GM23338 (cell line): ENCODE measurements around the gene SURF4. TPM values are rescaled to one million over a fixed set of nuclear protein-coding genes. Genes with fewer than 3 reads are reported as not detected.

Source experiments
- ATAC-seq: fragments of 200-7000 bp; cut with Tn5 transposase; 3 replicates; pipeline ENCODE4 v1.9.1; 2020
- DNase-seq: peaks from one replicate; pipeline ENCODE4 v3.0.0-alpha.2; 2015; ENCODE audit warnings: low spot score
- H2AFZ ChIP-seq: fragments of 200-600 bp; sonication (generic); 2 replicates; pipeline ENCODE4 v1.8.0; 2016; ENCODE audit warnings: antibody characterized with exemption, mild to moderate bottlenecking, moderate library complexity
- H3F3A ChIP-seq: fragments of 200-600 bp; sonication (generic); replicated peaks from 2 replicates; pipeline ENCODE4 v1.8.0; 2017; ENCODE audit warnings: antibody characterized with exemption, mixed run types, low read depth
- H3K27ac ChIP-seq: fragments of 200-600 bp; sonication (generic); 2 replicates; pipeline ENCODE4 v1.6.1; 2016; ENCODE audit warnings: low read depth
- H3K27me3 ChIP-seq: fragments of 200-600 bp; sonication (generic); 2 replicates; pipeline ENCODE4 v1.8.0; 2016; ENCODE audit warnings: mild to moderate bottlenecking, mixed run types, moderate library complexity; ENCODE audit not compliant: insufficient read depth
- H3K36me3 ChIP-seq: fragments of 200-600 bp; sonication (generic); 2 replicates; pipeline ENCODE4 v1.8.0; 2016; ENCODE audit warnings: mild to moderate bottlenecking; ENCODE audit not compliant: insufficient read depth
- H3K4me1 ChIP-seq: fragments of 200-600 bp; sonication (generic); 2 replicates; pipeline ENCODE4 v1.8.0; 2016; ENCODE audit warnings: mild to moderate bottlenecking, moderate library complexity; ENCODE audit not compliant: insufficient read depth
- H3K4me2 ChIP-seq: fragments of 200-600 bp; sonication (generic); 2 replicates; pipeline ENCODE4 v1.7.1; 2017; ENCODE audit warnings: mixed run types
- H3K4me3 ChIP-seq: fragments of 200-600 bp; sonication (generic); 2 replicates; pipeline ENCODE4 v1.6.1; 2016; ENCODE audit warnings: mixed run types
- H3K79me2 ChIP-seq: fragments of 200-600 bp; sonication (generic); replicated peaks from 2 replicates; pipeline ENCODE4 v1.8.0; 2017; ENCODE audit warnings: mild to moderate bottlenecking; ENCODE audit not compliant: insufficient read depth
- H3K9me2 ChIP-seq: fragments of 200-600 bp; sonication (generic); 2 replicates; pipeline ENCODE4 v1.8.0; 2017; ENCODE audit not compliant: insufficient read depth
- H4K20me1 ChIP-seq: fragments of 200-600 bp; sonication (generic); replicated peaks from 2 replicates; pipeline ENCODE4 v1.8.0; 2017; ENCODE audit warnings: mild to moderate bottlenecking; ENCODE audit not compliant: insufficient read depth
- H3K27ac Mint-ChIP-seq: 2 replicates; pipeline ENCODE4 v1.8.0; 2020; ENCODE audit warnings: inconsistent platforms, mild to moderate bottlenecking, moderate library complexity, mixed read lengths
- H3K27me3 Mint-ChIP-seq: 3 replicates; pipeline ENCODE4 v1.8.0; 2022; ENCODE audit warnings: low read depth, mild to moderate bottlenecking, moderate library complexity, mixed read lengths, inconsistent platforms; ENCODE audit not compliant: insufficient read depth, poor library complexity
- H3K36me3 Mint-ChIP-seq: 3 replicates; pipeline ENCODE4 v1.8.0; 2021; ENCODE audit warnings: low read depth, mild to moderate bottlenecking, inconsistent platforms, moderate library complexity, mixed read lengths
- H3K4me1 Mint-ChIP-seq: 3 replicates; pipeline ENCODE4 v1.8.0; 2020; ENCODE audit warnings: mild to moderate bottlenecking, inconsistent platforms, mixed read lengths
- H3K4me3 Mint-ChIP-seq: 3 replicates; pipeline ENCODE4 v1.8.0; 2021; ENCODE audit warnings: moderate library complexity, mild to moderate bottlenecking, inconsistent platforms, mixed read lengths
- H3K9me3 Mint-ChIP-seq: 3 replicates; pipeline ENCODE4 v1.8.0; 2020; ENCODE audit warnings: moderate library complexity, mild to moderate bottlenecking, inconsistent platforms, mixed read lengths
- CREB1 ChIP-seq: fragments of 250-450 bp; sonication (Bioruptor Pico); IDR thresholded peaks from 2 replicates; pipeline ENCODE4 v1.5.0; 2020; ENCODE audit warnings: low read depth, mild to moderate bottlenecking, moderate library complexity
- CTCF ChIP-seq, 2 experiments: fragments of 200-600 bp in 1 of 2; sonication (generic) in 1 of 2; conservative IDR thresholded peaks; 2 replicates each; pipeline versions ENCODE4 v1.5.1 to v1.6.1; 2016 to 2017; ENCODE audit warnings: antibody characterized with exemption in 2 of 2, low read depth in 2 of 2, mild to moderate bottlenecking in 2 of 2, moderate library complexity in 1 of 2
- ETS1 ChIP-seq: IDR thresholded peaks from 2 replicates; pipeline ENCODE4 v1.6.1; 2016; ENCODE audit warnings: antibody characterized with exemption
- EZH2 ChIP-seq: fragments of 200-600 bp; sonication (generic); IDR thresholded peaks from one replicate; pipeline ENCODE4 v1.8.0; 2017; ENCODE audit warnings: antibody characterized with exemption, mild to moderate bottlenecking, low read depth; ENCODE audit not compliant: unreplicated experiment
- EZH2phosphoT487 ChIP-seq: fragments of 200-600 bp; sonication (generic); IDR thresholded peaks from one replicate; pipeline ENCODE4 v1.8.1; 2018; ENCODE audit warnings: antibody characterized with exemption; ENCODE audit not compliant: unreplicated experiment
- JUNB ChIP-seq: IDR thresholded peaks from one replicate; pipeline ENCODE4 v1.6.1; 2016; ENCODE audit warnings: antibody characterized with exemption; ENCODE audit not compliant: unreplicated experiment
- NANOG ChIP-seq: IDR thresholded peaks from 2 replicates; pipeline ENCODE4 v1.6.1; 2016; ENCODE audit warnings: antibody characterized with exemption, borderline replicate concordance
- POLR2AphosphoS5 ChIP-seq: IDR thresholded peaks from 2 replicates; pipeline ENCODE4 v1.6.1; 2016; ENCODE audit warnings: antibody characterized with exemption, low read depth
- REST ChIP-seq: IDR thresholded peaks from one replicate; pipeline ENCODE4 v1.6.1; 2018; ENCODE audit warnings: antibody characterized with exemption; ENCODE audit not compliant: unreplicated experiment
- STAT1 ChIP-seq: IDR thresholded peaks from one replicate; pipeline ENCODE4 v1.6.1; 2016; ENCODE audit warnings: antibody characterized with exemption; ENCODE audit not compliant: unreplicated experiment
- ZNF114 ChIP-seq: fragments of 250-450 bp; sonication (Bioruptor Pico); IDR thresholded peaks from 2 replicates; pipeline ENCODE4 v1.5.0; 2020; ENCODE audit warnings: mild to moderate bottlenecking, moderate library complexity
- ZNF331 ChIP-seq: fragments of 250-450 bp; sonication (Bioruptor Pico); IDR thresholded peaks from 2 replicates; pipeline ENCODE4 v1.5.0; 2020; ENCODE audit warnings: low read depth, mild to moderate bottlenecking, moderate library complexity
- ZNF462 ChIP-seq: fragments of 250-450 bp; sonication (Bioruptor Pico); IDR thresholded peaks from 2 replicates; pipeline ENCODE4 v1.5.0; 2020; ENCODE audit warnings: mild to moderate bottlenecking, moderate library complexity
- polyA plus RNA-seq: library from polyadenylated mRNA; unstranded; fragments of >200 nt; fragmentation: Nextera tagmentation; extraction: Ambion mirVana; gene quantifications from 2 replicates; pipeline ENCODE4 v1.2.1, GENCODE V29; 2016
- total RNA-seq: library from RNA; depleted of rRNA; stranded (reverse); fragments of >200 nt; shearing (Covaris generic); gene quantifications from 2 replicates; pipeline ENCODE4 v1.2.3, GENCODE V29; 2014

Gene SURF4
- total and polyA plus RNA-seq, 2 experiments from 2014 or later, result 66.3 to 242 TPM

GRCh38 chr9:133344071-133344470 lies 31.8 kb downstream of the SURF4 start:
- peaks cover 16% of the 10 kb centered on the region for H3K4me1 Mint-ChIP-seq
- peaks cover 35% of the 10 kb centered on the region for H3K79me2 ChIP-seq
- H3K27me3 Mint-ChIP-seq, result peaks cover 17% of the 10 kb centered on the region
- no peaks in the 10 kb centered on the region for H3K9me2 ChIP-seq
- no peak for DNase-seq
- peaks cover 26% of the 10 kb centered on the region for H3K36me3 ChIP-seq
- H2AFZ ChIP-seq, result no peak overlapping the region
- no peak overlapping the region for H3K27ac Mint-ChIP-seq
- H4K20me1 ChIP-seq, result peaks cover 28% of the 10 kb centered on the region
- no peaks in the 10 kb centered on the region; the same call in 2 of the 3 replicates for H3K9me3 Mint-ChIP-seq
- no peak overlapping the region for H3K4me3 ChIP-seq
- peaks cover 5% of the 10 kb centered on the region for H3K4me1 ChIP-seq
- peaks cover 30% of the 10 kb centered on the region for H3F3A ChIP-seq
- no peak overlapping the region for H3K4me3 Mint-ChIP-seq
- no peak for TF ChIP-seq CTCF (conservative IDR thresholded peaks at IDR 0.05; ENCODE audit: low read depth in 2 of 2)
- TF ChIP-seq EZH2phosphoT487, result no peak
- TF ChIP-seq POLR2AphosphoS5, result no peak
- no peak for TF ChIP-seq ZNF331
- TF ChIP-seq EZH2, result no peak
- no peak for TF ChIP-seq ZNF114 (CRISPR knock-in tag)
- TF ChIP-seq STAT1, result no peak
- TF ChIP-seq JUNB, result no peak
- TF ChIP-seq REST, result no peak
- no peak for TF ChIP-seq ZNF462 (CRISPR knock-in tag)
- no peak for TF ChIP-seq CREB1 (CRISPR knock-in tag)
- no peak for TF ChIP-seq ETS1
- no peak for TF ChIP-seq NANOG
- H3K27ac ChIP-seq, result no peak overlapping the region
- no peaks in the 10 kb centered on the region for H3K27me3 ChIP-seq
- H3K4me2 ChIP-seq, result no peak overlapping the region
- no peak for ATAC-seq
- H3K36me3 Mint-ChIP-seq, result peaks cover 87% of the 10 kb centered on the region
